Putamen (tissue), 1 donor: ENCODE results near the gene CAVIN4.

Experiments
- DNase-seq: peaks from one replicate; pipeline ENCODE4 v3.0.0-alpha.2; 2016; ENCODE audit warnings: low spot score

CAVIN4 gene

DNA sequence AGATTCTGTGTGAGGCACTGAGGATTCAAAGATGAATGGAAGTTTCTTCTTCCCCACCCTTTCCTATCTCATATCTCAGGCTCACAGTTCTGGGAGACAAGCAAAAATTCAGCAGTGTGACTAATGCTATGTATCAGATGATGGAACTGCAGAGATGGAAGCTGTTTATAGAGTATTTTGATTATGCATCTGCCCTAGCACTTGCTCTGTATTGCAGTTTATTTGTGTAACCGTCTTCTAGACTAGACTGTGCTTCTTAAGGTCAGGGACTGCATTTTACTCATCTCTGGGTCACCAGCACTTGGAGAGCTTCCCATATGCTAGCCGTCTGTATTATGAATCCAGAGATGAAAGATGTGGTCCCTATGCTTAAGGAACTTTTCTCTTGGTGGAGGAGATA, 12.6 kb downstream of the CAVIN4 start:
- no peak for DNase-seq

DNA sequence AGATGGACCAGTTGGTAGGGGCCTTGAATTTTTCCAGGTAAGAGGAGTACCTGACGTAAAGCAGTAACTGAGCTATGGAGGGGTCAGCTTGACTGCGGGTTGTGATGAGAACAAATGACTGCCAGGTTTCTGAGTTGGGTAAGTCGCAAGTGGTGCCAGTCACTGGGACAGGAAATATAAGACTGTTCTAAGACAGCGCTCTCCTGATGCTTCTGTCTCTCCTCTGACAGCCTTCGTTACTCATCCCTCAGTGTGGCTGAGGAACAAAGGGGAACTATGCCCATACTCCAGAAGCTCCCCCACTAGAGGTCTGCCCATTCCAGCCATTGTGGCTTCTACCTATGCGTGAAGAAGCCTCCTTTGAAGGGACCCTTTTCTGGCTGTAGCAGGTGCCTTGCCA, 13.3 kb downstream of the CAVIN4 start:
- no peak for DNase-seq

DNA sequence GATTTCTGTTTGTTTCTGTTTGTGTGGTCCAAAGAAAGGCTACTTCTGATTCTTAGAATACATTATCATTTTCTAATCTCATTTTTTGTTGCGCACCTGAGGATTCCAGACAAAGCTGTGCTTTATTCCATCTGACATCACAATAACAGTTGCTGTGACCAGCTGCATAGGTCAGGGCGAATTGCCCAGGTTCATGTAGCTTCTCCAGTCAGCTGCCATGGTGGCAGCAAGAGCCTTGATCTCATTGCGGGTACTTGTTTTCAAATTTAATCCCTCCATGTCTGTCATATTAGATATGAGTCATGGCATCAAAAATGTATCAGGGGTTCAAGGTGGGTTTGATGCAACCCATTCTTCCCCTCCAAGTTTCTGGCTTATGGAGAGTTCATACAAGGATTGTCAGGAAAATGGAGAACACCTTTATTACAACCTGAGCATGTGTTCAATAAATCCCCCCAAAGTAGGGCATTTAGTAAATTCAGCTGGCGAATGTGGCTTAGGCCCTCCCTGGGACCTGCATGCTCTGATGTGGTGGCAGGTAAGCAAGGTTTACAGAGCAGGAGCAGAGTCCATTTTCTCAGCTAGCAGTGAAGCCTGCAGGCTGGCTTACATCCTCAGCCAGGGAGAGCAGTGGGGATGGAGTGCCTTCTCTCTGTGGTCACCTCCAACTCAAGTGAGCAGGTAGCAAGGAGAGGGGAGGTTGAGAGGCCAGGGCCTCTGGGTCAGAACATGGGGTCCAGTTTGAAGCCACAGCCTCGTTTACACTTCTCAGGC, 13.9 kb downstream of the CAVIN4 start:
- DNase-seq = no peak

DNA sequence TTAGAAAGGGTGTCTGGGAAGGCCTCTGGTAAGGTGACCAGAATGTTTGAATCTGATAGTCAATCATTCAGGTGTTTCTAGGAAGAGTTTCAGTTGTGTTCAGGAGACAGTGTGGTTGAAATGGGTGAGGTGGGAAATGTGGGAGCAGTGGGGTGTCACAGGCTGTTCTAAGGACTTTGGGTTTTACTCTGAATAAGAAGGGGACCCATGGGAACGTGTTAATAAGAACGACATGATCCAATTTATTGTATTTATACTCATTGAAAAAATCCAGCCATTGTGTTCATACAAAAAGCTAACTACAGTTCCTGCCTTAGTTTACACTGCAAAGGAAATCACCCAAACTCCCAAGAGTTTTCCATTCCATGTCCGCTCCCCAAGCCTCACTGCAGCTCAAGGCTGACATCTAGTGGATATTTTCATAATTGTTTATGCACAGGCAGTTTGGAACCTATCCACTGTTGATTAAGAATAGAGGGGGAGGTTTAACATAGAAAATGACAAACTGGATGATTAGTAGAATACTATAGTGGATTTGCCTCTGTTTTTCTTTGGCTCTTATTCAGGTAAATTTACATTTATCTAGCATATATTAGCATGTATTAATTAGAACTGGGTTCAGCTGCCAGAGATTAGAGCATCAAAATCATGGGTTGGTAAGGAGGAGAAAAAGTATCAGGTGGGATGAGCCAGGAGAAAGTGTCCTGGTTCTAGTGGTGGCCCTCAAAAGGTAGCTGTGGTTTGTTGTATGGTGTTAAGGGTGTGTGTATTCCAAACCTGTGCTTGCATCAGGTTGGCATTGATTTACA, 17.7 kb downstream of the CAVIN4 start:
- DNase-seq = peak; percentile 78

DNA sequence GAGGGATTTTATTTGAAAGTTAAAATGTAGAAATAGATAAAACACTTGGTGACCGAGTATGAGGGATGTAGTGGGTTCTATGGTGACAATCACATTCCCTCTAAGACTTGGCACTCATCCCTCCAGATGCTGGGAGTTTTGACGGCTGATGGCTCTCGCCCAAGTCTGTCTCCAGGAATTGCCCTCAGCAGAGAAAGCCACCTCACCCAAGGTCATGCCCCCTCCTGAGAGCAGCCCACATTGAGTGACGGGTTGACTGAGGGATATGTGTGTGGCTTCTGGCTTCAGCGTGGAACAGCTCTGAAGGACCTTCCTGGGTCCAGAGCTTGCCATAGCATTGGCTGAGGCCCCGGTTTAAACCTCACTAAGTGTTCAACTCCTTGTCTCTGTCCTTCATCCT, 19.4 kb downstream of the CAVIN4 start:
- no peak for DNase-seq

DNA sequence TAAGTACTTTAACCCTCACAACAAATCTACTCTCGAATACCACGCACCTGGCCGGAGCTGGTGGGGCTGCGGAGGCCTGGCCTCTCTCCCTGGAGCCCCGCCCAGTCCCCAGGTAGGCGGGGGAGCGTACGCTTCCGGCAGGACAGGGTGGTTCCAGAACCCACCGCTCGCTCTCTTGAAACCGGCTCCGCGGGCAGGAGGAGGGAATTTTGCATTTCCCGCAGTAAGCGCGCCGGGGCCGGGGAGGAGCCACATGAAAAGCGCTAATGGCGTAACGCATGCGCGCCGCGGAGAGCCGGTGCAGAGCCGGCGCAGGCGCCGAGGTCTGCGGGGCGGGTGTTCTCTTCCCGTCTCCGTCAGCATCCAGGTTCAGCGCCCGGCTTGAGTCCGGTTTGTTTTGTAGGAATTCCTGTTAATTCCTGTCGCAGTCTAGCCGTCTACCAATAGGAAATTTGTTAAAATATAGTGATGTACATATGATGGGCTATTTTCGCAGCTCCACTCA, 20.8 kb downstream of the CAVIN4 start:
- DNase-seq = peak; percentile 83

DNA sequence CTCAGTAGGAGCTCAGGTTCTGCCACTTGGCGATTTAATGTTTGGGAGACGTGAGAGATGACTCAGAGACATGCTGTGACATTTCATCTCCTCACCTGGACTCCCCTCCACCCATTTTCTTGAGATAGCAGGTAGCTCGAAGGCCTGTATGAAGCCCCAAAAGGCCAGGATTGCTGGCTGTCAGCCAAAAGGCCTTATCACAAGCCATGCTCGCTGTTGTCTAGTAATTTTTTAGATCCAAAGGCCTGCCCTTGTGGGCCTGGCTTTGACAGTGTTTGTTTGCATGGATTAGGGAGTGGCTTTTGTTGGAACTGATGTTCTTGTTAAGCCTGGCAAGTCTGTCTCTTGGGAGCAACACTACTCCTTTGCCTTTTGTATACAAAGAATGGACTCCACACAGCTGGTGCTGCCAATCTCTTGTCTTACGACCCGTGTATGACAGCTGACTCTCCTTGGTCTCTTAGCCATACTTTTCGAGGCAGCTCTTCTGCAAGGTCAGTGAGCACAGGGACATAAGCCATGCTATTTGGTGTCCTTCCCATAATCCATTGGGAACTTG, 22.7 kb downstream of the CAVIN4 start:
- no peak for DNase-seq

DNA sequence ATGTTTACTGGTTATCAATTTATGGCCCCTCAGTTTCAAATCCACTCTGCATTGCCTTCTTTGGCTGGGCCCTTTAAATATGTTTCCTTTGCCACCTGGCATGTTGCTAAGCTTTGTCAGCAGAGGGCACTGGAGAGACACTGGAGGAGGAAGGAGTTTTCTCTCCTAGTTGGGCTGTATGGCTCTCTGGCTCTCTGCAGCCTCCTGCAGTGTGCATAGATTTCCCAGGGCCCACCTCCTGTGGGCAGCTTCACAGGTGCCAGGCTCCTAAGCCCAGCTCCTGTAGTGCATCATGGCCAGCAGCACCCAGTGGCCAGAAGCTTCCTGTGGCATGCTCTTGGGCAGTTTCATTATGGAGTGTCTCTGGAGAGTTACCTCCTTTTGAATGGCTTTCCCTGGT, 23.3 kb downstream of the CAVIN4 start:
- DNase-seq = no peak

DNA sequence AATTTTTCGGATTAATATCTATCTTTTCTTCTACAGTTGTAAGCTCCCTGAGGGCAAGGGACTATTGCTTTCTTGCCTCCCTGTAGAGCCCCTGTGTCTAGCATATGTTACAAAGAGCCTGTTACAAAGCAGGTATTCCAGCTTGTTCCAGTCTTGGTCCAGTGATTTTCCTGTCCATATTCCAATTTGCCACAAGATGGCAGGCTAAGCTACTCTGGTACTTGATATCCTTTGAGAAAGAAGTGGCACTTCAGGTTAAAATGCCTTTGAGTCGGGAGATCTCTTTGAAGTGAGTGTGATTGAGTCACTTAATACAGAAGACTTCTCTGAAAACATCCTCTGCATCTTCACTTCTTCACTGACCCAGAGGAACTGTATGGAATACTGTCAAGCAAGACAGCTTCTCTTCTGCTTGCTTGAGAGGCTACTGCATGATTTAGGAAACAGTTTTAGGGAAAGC, 24.5 kb downstream of the CAVIN4 start:
- peak; percentile 62 for DNase-seq

DNA sequence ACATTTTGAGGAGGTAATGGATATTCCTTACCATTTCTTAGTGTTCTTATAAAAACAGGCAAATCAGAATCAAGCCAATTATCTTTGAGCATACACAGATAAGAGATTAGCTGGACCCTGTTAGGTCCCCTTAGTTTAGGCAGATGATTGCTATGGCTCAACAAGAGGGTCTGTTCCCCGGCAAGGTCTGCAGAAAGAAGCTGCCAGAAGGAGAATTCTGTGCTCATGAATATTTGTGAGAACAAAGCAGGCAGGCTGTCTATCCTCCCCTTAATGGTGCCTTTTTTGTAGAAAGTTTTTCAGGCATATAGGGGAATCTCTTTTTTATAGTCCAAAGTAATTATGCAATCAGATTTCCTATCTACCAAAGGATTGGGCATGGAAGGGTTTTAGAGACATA, 27.5 kb downstream of the CAVIN4 start:
- DNase-seq = no peak

DNA sequence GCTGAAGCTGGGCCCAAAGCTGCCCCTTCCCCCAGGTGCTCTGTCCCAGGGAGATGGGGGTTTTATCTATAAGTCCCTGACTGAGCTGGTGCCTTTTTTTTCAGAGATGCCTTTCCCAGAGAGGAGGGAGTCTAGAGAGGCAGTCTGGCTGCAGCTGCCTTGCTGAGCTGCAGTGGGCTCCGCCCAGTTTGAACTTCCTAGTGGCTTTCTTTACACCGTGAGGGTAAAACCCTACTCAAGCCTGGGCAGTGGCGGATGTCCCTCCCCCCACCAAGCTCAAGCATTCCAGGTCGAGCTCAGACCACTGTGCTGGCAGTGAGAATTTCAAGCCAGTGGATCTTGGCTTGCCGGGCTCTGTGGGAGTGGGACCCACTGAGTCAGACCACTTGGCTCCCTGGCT, 41.3 kb downstream of the CAVIN4 start:
- no peak for DNase-seq

DNA sequence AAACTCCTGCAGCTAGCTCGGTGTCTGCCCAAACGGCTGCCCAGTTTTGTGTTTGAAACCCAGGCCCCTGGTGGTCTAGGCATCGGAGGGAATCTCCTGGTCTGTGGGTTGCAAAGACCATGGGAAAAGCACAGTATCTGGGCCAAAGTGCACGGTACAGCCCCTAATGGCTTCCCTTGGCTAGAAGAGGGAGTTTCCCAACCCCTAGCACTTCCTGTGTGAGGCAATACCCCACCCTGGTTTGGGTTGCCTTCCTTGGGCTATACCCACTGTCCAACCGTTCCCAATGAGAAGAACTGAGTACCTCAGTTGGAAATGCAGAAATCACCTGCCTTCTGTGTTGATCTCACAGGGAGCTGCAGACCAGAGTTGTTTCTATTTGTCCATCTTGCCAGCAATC, 41.8 kb downstream of the CAVIN4 start:
- no peak for DNase-seq

DNA sequence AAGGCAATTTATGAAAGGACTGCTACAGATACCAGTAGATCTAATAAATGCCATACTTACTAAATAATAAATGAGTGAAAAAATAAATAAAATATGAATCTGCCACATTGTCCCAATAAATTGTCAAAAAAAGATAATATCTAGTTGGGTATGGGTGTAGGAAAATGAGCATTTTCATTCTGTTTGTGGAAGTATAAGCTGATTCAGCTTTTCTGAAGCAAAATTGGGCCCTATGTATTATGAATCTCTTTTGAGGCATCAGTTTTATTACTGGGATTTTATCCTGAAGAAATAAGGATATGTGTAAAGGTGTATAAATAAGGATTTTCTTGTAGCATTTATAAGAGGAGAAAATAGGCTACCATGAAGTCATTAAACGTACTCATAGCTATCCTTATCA, 46.1 kb downstream of the CAVIN4 start:
- no peak for DNase-seq

DNA sequence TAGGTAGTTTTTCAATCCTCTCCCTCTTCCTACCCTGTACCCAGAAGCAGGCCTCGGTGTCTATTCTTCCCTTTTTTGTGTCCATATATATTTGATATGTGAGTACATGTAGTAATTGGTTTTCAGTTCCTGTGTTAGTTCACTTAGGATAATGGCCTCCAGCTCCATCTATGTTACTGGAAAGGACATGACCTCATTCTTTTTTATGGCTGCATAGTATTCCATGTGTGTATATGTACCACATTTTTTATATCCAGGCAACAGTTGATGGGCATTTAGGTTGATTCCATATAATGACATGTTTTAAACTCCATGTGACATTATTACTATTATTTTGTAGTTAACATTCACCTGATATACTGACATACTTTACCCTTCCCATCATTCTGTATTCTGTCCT, 49.1 kb downstream of the CAVIN4 start:
- DNase-seq = no peak

DNA sequence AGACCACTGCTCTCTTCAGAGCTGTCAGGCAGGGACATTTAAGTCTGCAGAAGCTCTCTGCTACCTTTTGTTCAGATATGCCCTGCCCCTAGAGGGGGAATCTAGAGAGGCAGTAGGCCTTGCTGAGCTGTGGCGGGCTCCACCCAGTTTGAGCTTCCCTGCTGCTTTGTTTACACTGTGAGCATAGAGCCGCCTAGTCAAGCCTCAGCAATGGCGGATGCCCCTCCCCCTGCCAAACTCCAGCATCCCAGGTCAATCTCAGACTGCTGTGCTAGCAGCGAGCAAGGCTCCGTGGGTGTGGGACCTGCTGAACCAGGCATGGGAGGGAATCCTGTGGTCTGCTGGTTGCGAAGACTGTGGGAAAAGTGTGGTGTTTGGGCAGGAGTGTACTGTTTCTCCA, 59.9 kb downstream of the CAVIN4 start:
- no peak for DNase-seq
